HG02884 (cell line): Measurements from ENCODE around the gene GPR156.
"Not testable (repeated sequence)": the region's sequence is repeated elsewhere in the genome, so short reads cannot be mapped to it uniquely, and the experiment has no call there.

Experiments used
- ATAC-seq: cut with Tn5 transposase; IDR thresholded peaks from one replicate; pipeline ENCODE4 v1.9.1; 2021; ENCODE audit warnings: mild to moderate bottlenecking, moderate library complexity; ENCODE audit not compliant: unreplicated experiment

Gene GPR156

GRCh38 chr3:120163816-120164215 lies 121.2 kb downstream of the GPR156 start:
- ATAC-seq: no peak

GRCh38 chr3:120163026-120163425 lies 122.0 kb downstream of the GPR156 start:
- no peak for ATAC-seq

GRCh38 chr3:120162400-120162799 lies 122.6 kb downstream of the GPR156 start:
- ATAC-seq: no peak

- no peak for ATAC-seq
Observed at GRCh38 chr3:120161902-120162301, 123.1 kb downstream of the GPR156 start.

GRCh38 chr3:120160050-120160449 lies 125.0 kb downstream of the GPR156 start:
- ATAC-seq: no peak

GRCh38 chr3:120157681-120158080 lies 127.3 kb downstream of the GPR156 start:
- no peak for ATAC-seq

- no peak for ATAC-seq
Observed at GRCh38 chr3:120157113-120157512, 127.9 kb downstream of the GPR156 start.

- no peak for ATAC-seq
Observed at GRCh38 chr3:120156699-120157098, 128.3 kb downstream of the GPR156 start.

GRCh38 chr3:120155694-120156093 lies 129.3 kb downstream of the GPR156 start:
- ATAC-seq: not testable (repeated sequence)

GRCh38 chr3:120155108-120155507 lies 129.9 kb downstream of the GPR156 start:
- ATAC-seq: no peak

GRCh38 chr3:120153294-120153693 lies 131.7 kb downstream of the GPR156 start:
- ATAC-seq: no peak

GRCh38 chr3:120151791-120152190 lies 133.2 kb downstream of the GPR156 start:
- ATAC-seq: no peak

GRCh38 chr3:120148187-120148949 lies 136.7 kb downstream of the GPR156 start:
- no peak for ATAC-seq

GRCh38 chr3:120147072-120147871 lies 137.8 kb downstream of the GPR156 start:
- no peak for ATAC-seq

GRCh38 chr3:120145542-120146285 lies 139.3 kb downstream of the GPR156 start:
- peak; percentile 83 for ATAC-seq

- no peak for ATAC-seq
Observed at GRCh38 chr3:120144267-120144666, 140.8 kb downstream of the GPR156 start.

GRCh38 chr3:120143676-120144075 lies 141.3 kb downstream of the GPR156 start:
- ATAC-seq: no peak

GRCh38 chr3:120142236-120142635 lies 142.8 kb downstream of the GPR156 start:
- no peak for ATAC-seq

GRCh38 chr3:120140098-120140742 lies 144.8 kb downstream of the GPR156 start:
- ATAC-seq: no peak

- ATAC-seq: no peak
Observed at GRCh38 chr3:120139140-120139539, 145.9 kb downstream of the GPR156 start.

GRCh38 chr3:120137548-120137947 lies 147.5 kb downstream of the GPR156 start:
- ATAC-seq: no peak
